HG02588 (cell line): ENCODE results near the gene NEDD4L.

ENCODE experiments used
- ATAC-seq: cut with Tn5 transposase; IDR thresholded peaks from one replicate; pipeline ENCODE4 v1.9.1; 2021; ENCODE audit warnings: mild to moderate bottlenecking, moderate library complexity; ENCODE audit not compliant: unreplicated experiment

Gene NEDD4L

GRCh38 chr18:58308463-58308862 lies 264.4 kb downstream of the NEDD4L start:
- no peak for ATAC-seq

- no peak for ATAC-seq
These were observed 265.1 kb downstream of the NEDD4L start for GRCh38 chr18:58309099-58309498.

DNA sequence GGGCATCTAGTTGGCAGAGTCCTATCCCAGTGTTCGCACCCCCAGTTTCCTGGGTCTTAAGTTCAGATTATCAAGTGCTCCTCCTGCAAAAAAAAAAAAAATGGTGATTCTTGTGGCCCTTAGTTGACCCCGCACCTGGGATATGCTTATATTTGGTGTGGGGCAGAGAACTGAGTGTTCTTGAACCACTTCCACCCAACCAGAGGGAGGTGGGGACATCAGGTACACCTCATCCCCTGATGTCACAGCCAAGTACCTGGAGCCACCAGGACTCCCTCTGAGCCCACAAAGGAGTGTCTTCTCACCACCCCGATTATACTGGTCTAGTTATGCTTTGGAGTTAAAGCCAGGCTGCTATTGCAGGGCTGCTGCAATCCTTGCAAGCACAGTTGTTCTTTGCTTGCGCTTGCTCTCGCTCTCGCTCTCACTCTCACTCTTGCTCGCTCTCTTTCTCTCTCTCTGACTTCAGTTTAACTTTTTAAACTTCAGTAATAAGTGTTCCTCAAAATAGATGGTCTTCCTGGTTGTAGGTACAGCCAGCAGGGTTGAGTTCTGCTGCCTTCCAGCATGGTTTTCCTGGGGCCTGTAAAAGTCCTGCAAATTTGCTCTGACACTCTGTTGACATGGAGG lies 265.7 kb downstream of the NEDD4L start:
- ATAC-seq: no peak

- ATAC-seq: no peak
These were observed 266.5 kb downstream of the NEDD4L start for GRCh38 chr18:58310517-58310916.

DNA sequence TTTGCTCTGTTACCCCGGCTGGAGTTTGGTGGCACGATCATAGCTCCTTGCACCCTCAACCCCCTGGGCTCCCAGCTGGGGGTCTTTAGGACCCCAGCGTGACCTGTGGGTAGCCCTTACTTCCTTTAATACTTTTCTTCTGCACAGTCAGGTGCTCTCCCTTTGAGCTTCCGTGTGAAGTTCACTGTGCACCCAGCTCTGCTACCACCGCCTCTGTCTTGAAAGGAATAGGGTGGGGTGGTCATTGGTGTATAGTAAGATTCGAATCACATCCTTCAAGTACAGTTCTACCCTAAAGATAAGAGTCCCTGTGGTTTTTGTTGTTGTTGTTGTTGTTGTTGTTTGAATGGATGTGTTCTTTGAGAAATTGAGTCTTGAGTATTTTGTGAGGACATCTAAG lies 267.4 kb downstream of the NEDD4L start:
- no peak for ATAC-seq

- no peak for ATAC-seq
These were observed 269.5 kb downstream of the NEDD4L start for GRCh38 chr18:58313491-58314032.

DNA sequence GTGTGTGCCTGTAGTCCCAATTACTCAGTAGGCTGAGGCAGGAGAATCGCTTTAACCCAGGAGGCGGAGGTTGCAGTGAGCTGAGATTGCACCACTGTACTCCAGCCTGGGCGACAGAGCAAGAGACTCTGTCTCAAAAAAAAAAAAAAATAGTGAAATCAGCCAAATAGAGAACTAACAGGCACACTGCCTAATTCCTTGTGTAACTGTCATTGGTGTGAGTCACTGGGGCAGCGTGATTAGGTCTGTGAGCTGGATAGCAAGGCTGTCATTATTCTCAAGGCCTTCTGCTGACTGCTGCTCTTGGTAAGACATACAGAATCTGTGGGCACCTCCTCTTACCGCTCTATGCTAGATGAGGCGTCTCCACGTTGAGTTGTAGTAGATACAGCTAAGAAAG lies 270.3 kb downstream of the NEDD4L start:
- ATAC-seq: no peak

DNA sequence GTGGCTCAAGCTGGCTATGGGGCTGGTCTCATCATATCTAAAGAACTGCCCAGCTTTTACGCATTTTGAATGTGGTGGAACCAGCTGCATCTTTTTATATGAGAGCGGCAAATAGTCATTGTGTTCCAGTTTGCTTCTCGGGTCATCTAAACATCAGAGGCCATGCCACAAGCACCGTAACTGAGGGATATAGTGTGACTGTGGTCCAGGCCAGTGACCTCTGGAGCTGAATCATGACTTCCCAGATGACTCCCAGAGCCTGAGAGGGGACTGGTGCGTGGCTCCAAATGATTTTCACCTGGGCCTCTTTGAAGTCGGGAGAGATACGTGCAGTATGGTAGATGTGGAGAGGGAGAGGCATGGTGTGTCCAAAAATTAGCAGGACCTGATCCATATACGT lies 271.0 kb downstream of the NEDD4L start:
- ATAC-seq: no peak

DNA sequence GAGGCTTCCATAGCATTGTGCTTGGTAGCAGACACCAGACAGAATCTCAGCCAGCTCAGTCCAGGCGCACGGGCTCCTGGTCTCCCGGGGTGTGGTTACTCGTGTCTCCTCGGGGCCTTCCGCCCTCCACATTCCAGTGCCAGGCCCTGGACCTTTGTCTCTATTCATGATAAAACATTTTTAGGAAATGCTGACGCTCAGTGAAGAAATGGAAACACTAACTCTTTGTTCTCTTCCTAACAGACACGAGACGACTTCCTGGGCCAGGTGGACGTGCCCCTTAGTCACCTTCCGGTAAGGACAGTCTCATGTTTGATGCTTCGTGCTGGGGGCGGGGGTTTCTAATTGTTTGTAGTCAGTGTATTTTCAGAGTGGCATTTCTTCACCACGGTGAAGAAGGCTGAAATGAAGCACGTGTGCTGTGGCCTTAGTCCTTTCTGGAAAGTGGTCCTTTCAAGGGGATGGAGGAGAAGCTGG lies 271.8 kb downstream of the NEDD4L start:
- no peak for ATAC-seq

GRCh38 chr18:58316396-58317342 lies 272.6 kb downstream of the NEDD4L start:
- ATAC-seq: no peak

DNA sequence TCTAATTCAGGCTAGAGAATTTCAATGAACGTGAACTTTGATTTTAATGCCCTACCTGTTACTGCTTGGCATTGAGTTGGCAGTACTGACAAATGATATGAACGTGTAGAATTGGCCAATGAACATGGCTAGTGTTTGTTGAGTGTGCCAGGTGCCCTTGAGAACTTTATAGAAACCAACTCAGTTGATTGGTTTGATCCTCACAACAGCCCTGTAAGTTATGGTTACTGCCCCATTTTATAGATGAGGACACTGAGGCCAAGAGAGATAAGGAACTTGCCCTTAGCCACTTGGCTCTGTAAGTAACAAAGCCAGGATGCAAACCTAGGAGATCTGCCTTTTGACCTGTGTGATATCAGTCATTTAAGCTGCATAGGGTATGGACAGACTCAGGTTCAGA lies 275.7 kb downstream of the NEDD4L start:
- no peak for ATAC-seq

- no peak for ATAC-seq
These were observed 277.0 kb downstream of the NEDD4L start for GRCh38 chr18:58320907-58321561.

- no peak for ATAC-seq
These were observed 278.0 kb downstream of the NEDD4L start for GRCh38 chr18:58321986-58322385.

DNA sequence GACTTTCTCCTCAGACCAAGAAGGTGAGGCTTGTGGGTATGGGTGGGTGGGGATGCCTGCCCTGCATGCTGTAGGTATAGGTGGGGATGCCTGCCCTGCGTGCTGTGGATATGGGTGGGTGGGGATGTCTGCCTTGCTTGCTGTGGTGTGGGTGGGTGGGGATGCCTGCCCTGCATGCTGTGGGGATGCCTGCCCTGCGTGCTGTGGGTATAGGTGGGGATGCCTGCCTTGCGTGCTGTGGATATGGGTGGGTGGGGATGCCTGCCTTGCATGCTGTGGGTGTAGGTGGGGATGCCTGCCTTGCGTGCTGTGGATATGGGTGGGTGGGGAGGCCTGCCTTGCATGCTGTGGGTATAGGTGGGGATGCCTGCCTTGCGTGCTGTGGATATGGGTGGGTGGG lies 278.4 kb downstream of the NEDD4L start:
- no peak for ATAC-seq

DNA sequence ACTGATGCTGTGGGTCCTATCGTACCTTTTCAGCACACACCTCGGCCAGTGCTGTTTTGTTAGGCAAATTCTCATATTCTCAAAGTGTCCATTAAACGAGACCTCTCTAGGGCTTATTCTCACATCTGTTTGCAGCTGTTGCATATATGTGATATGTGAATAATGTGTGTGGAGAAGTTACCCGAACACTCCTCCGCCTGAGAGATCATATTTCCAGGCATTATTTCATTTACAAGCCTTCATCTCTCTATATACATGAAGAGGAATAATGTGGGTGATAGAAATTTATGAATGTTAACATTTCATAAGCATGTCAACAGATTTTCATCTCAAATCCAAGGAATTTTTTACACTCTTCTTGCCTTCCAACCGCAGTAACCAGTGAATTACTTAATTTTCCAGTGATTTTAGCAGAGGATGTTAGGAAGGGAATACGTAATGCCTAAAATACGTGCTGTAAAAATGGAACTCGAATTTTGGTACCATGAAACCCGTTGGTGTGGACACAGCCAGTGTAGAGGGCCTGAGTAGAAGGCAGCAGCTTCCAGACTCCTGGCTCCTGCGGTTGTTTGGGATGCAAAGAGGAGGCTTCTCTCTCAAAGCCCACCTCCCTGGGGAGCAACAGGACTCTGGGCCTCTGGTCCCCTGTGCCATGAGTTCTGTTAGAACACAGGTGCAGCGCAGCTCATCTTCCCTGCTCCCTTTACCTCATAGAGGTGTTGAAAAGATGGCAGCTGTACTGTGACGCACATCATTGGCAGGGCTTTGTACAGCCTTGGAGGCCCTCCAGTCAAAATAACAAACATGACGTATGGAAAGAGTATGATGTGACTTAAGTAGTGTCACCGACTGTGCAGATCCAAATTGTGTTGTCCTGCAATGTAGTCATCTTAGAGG lies 280.1 kb downstream of the NEDD4L start:
- no peak for ATAC-seq

GRCh38 chr18:58324824-58325480 lies 280.9 kb downstream of the NEDD4L start:
- ATAC-seq: no peak

- no peak for ATAC-seq
These were observed 281.5 kb downstream of the NEDD4L start for GRCh38 chr18:58325494-58325893.

DNA sequence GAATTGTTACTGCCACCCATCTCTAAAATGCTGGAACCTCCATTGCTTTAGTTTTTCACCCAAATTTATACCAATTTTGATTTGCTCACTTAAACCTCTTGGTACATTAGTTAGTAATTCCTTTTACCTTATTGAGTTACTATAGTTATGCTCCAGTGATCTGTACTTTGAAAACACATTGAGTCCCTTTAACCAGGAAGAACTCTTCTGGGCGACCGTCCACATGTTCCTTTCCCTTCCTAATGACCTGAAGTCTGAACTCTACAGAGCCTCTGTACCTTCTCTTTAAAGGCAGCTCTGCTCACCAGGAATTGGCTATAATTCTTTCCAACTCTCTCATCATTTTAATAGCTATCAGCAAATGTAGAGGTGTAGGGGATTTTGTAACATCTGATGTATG lies 290.0 kb downstream of the NEDD4L start:
- no peak for ATAC-seq

DNA sequence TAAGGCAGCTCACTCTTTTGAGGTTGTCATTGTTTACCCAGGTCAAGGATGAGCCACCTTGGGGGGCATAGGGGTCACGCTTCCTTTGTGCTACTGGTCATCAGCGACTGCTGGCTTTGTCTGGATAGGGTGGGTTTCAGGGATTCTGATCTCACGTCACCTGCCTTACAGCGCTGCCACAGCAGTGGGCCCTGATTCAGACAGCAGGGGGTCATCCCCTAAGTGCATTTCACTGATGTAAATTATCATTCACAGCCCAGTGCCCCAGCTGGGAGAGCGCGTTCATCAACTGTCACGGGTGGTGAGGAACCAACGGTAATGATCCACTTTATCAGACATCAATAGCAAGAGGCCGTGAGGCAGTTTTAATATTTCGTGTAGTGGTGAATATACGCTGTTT lies 291.2 kb downstream of the NEDD4L start:
- ATAC-seq: no peak

- ATAC-seq: no peak
These were observed 291.8 kb downstream of the NEDD4L start for GRCh38 chr18:58335821-58336220.
